Ishikawa (cell line): ENCODE measurements around the gene POU2F2.
A peak's percentile ranks its signal among the peaks of the same experiment; 100 is the strongest.

Experiments
- CEBPB ChIP-seq: IDR thresholded peaks from 2 replicates; pipeline ENCODE4 v1.6.1; 2012
- CREB1 ChIP-seq: IDR thresholded peaks from 2 replicates; pipeline ENCODE4 v1.6.1; 2012; ENCODE audit warnings: low read depth
- EGR1 ChIP-seq: IDR thresholded peaks from 2 replicates; pipeline ENCODE4 v1.6.1; 2012
- EP300 ChIP-seq: IDR thresholded peaks from 2 replicates; pipeline ENCODE4 v1.6.1; 2012; ENCODE audit warnings: borderline replicate concordance
- FOXM1 ChIP-seq: IDR thresholded peaks from 2 replicates; pipeline ENCODE4 v1.6.1; 2012; ENCODE audit warnings: low read depth, borderline replicate concordance
- NFIC ChIP-seq: IDR thresholded peaks from 2 replicates; pipeline ENCODE4 v1.6.1; 2012
- RAD21 ChIP-seq: IDR thresholded peaks from 2 replicates; pipeline ENCODE4 v1.6.1; 2012; ENCODE audit warnings: low read depth
- TAF1 ChIP-seq: IDR thresholded peaks from 2 replicates; pipeline ENCODE4 v1.6.1; 2012; ENCODE audit warnings: low read depth, mild to moderate bottlenecking
- TCF12 ChIP-seq: IDR thresholded peaks from 2 replicates; pipeline ENCODE4 v1.6.1; 2012; ENCODE audit warnings: low read depth
- TEAD4 ChIP-seq: IDR thresholded peaks from 2 replicates; pipeline ENCODE4 v1.6.1; 2012
- YY1 ChIP-seq: IDR thresholded peaks from 2 replicates; pipeline ENCODE4 v1.6.1; 2012; ENCODE audit warnings: low read depth
- ZBTB7A ChIP-seq: IDR thresholded peaks from 2 replicates; pipeline ENCODE4 v1.6.1; 2012; ENCODE audit warnings: low read depth
- TF ChIP-seq, protein P1 (sequence below): IDR thresholded peaks from 2 replicates; pipeline ENCODE4 v1.6.1; 2012; ENCODE audit warnings: low read depth, mild to moderate bottlenecking
- TF ChIP-seq, protein P2 (sequence below): IDR thresholded peaks from 2 replicates; pipeline ENCODE4 v1.6.1; 2012
- TF ChIP-seq, protein P3 (sequence below): IDR thresholded peaks from 2 replicates; pipeline ENCODE4 v1.6.1; 2012

Gene POU2F2

DNA sequence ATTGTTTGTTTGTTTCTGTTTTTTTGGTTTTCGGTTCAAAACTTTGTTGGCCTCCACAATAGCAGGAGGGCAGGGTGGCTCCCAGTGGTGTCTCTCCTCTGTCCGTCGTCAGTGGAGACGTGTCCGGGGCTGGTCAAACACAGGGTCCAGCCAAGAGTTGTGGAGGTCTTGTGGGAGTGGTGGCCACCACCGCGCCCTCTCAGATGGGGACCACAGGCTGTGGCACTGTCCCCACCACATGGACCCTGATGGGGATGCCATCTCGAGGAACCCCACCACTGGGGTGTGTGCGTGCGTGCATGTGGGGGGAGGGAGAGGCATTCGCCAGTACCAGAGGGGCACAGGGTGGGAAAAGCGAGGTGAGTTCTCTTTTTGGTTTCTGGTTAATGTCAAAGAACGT lies 42.5 kb downstream of the POU2F2 start:
- TF ChIP-seq FOXM1 = no peak
- TF ChIP-seq, protein P1, sequence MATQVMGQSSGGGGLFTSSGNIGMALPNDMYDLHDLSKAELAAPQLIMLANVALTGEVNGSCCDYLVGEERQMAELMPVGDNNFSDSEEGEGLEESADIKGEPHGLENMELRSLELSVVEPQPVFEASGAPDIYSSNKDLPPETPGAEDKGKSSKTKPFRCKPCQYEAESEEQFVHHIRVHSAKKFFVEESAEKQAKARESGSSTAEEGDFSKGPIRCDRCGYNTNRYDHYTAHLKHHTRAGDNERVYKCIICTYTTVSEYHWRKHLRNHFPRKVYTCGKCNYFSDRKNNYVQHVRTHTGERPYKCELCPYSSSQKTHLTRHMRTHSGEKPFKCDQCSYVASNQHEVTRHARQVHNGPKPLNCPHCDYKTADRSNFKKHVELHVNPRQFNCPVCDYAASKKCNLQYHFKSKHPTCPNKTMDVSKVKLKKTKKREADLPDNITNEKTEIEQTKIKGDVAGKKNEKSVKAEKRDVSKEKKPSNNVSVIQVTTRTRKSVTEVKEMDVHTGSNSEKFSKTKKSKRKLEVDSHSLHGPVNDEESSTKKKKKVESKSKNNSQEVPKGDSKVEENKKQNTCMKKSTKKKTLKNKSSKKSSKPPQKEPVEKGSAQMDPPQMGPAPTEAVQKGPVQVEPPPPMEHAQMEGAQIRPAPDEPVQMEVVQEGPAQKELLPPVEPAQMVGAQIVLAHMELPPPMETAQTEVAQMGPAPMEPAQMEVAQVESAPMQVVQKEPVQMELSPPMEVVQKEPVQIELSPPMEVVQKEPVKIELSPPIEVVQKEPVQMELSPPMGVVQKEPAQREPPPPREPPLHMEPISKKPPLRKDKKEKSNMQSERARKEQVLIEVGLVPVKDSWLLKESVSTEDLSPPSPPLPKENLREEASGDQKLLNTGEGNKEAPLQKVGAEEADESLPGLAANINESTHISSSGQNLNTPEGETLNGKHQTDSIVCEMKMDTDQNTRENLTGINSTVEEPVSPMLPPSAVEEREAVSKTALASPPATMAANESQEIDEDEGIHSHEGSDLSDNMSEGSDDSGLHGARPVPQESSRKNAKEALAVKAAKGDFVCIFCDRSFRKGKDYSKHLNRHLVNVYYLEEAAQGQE = no peak
- TF ChIP-seq EP300 = no peak
- TF ChIP-seq, protein P2, sequence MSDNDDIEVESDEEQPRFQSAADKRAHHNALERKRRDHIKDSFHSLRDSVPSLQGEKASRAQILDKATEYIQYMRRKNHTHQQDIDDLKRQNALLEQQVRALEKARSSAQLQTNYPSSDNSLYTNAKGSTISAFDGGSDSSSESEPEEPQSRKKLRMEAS = no peak
- no peak for TF ChIP-seq CREB1
- TF ChIP-seq TEAD4 = no peak

DNA sequence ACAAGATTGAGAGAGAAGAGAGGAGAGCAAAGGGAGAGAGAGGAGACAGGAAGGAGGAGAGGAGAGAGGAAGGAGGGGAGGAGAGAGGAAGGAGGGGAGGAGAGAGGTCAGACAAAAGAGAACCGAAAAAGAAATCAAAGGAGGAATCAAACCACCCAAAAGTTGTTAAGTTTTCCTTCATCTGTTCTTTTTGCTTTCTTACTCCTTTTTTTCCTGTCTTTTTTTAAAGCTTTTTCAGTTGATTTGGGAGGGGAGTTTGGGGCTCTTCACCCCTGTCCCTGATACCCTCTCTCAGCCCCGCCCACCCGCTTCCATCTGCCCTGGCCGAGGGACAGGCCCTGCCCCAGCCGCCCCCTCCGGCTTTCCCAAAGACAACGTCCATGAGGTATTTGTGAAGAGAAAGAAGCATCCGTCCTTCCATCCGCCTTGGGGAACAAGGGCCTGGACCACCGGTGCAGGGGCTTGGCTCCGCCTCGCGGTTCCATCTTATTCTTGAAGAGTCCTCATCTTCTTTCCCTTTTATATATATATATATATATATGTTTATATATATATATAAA lies 43.0 kb downstream of the POU2F2 start:
- no peak for TF ChIP-seq ZBTB7A

DNA sequence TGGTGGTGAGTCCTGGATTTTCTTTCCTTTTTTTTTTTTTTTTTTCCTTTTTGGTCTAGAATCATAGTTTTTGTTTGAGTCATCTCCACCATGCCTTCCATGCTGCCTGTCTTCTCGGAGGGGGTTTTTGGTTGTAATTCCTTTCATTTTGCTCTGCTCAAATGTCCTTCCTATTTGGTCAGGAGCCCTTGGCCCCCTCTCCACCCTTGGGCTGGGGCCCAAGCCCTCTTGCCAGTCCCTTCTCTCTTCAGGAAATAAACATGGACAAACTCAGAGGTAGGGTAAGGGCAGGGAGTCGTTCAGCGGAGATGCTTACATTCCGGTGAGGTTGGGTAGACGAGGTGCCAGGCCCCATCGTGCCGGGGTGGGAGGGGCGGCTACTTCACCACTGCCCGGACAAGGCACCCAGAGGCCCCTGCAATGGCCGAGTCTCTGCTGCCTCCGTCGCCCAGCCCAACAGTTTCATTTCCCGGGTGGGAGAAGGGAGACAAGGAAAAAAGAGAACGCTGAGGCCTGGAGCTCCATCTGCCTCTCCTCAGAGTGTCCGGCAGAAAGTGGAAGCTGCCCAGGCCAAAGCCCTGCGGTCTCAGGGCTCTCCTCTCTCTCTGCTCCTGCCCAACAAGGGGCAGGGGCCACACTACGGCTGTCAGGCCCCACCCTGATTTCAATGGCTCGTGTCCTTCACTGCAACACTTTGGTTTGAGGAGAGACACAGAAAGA lies 43.6 kb downstream of the POU2F2 start:
- TF ChIP-seq TCF12 (no peak), ZBTB7A (0 out of 2 replicates have a peak, but pooled peaks have one; percentile 43), EGR1 (no peak), CEBPB (no peak)
- TF ChIP-seq, protein P1 = no peak

DNA sequence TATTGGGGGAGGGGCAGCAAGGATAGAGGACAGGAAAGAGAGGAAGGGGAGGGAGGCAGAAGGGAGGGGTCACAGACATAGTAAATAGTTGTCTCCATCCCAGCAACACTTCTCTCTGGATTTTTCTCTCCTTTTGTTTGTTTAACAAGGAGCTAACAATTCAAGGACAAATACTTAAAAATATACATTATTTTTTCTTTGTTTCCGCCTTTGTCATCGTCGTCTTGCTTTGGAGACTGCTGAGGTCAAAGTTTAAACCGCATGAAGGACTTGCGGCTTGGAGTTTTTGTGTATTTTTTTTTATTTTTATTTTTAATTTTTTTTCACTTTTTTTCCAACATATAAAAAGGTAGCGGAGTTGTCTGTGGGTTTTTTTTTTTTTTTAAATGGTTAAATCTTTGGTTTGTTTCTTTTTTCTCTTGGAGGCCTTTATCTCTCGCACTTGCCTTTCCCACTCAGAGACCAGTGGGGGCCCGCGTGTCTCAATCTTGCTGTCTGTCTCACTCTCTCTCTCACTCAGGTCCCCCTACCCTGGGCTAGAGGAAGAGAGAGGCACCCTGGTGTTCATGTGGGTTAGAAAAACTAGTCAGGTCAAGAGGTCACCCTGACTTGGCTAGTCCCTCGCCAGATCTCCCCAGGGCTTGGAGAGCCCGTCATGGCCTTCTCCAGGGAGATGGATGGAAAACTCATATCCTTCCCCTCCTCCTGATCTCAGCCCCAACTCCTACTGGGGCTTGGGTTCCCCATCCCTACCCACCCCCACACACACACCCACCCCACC lies 45.3 kb downstream of the POU2F2 start:
- no peak for TF ChIP-seq CEBPB
- TF ChIP-seq, protein P3, sequence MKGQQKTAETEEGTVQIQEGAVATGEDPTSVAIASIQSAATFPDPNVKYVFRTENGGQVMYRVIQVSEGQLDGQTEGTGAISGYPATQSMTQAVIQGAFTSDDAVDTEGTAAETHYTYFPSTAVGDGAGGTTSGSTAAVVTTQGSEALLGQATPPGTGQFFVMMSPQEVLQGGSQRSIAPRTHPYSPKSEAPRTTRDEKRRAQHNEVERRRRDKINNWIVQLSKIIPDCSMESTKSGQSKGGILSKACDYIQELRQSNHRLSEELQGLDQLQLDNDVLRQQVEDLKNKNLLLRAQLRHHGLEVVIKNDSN = no peak
- TF ChIP-seq, protein P2 = no peak
- TF ChIP-seq EP300 = no peak
- TF ChIP-seq TEAD4 = no peak
- TF ChIP-seq TCF12 = no peak
- TF ChIP-seq RAD21 = no peak
- TF ChIP-seq NFIC = no peak

DNA sequence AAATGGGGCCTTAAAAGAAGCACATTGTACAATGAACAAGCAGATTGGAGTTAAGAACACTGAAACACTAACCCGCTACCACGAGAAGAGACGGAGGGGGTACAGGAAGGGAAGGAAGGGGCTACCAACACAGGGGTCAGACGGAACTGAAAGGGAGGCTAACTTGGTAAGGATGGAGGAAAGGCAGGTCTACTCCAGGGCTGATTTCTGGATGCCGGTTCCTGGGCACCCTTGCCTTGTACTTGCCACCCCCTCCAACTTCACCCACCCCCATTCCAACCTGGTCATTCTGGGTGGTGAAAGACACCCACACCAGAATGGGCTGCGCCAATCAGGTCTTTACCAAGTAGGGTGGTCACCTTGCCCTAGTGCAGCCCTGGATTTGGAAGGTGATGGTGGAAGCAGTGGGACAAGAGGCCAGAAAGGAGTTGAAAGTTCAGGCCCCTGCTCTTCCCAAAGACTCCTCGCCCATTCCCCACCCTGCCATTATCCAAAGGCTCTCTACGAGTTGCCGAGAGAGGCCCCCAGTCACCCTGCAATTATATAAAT lies 46.0 kb downstream of the POU2F2 start:
- TF ChIP-seq YY1 (no peak), TEAD4 (no peak), CEBPB (no peak), TAF1 (no peak), RAD21 (no peak), EP300 (no peak), NFIC (no peak), EGR1 (no peak), FOXM1 (no peak), TCF12 (no peak), CREB1 (no peak)
- TF ChIP-seq, protein P1 = no peak
- TF ChIP-seq, protein P2 = no peak
- TF ChIP-seq, protein P3 = no peak
